PC-3 (cell line): ENCODE data around the gene TPPP. TPM values are rescaled to one million over a fixed set of nuclear protein-coding genes. Genes with fewer than 3 reads are reported as not detected.

Source experiments
- ATAC-seq: fragments of 200-7000 bp; cut with Tn5 transposase; 2 replicates; pipeline ENCODE4 v1.9.1; 2020; ENCODE audit warnings: mild to moderate bottlenecking, moderate library complexity
- BruUV-seq: library from RNA; stranded (reverse); fragments of 400-500 nt; replicated peaks from 2 replicates; lab custom pipeline; 2021; lab: Mats Ljungman, UMichigan
- CTCF ChIA-PET: fragments of 300-600 bp; sonication (Branson Sonifier 250); formaldehyde crosslinking; loops from one replicate; lab custom pipeline; 2022; ENCODE audit warnings: antibody characterized with exemption; lab: Charles Lee
- POLR2A ChIA-PET: fragments of 300-600 bp; sonication (Branson Sonifier 250); formaldehyde crosslinking; loops from one replicate; lab custom pipeline; 2022; ENCODE audit warnings: antibody characterized with exemption; ENCODE audit not compliant: unreplicated experiment; lab: Charles Lee
- DNase-seq: peaks from one replicate; pipeline ENCODE4 v3.0.0-alpha.2; 2015
- H2AFZ ChIP-seq: fragments of 300-600 bp; sonication (generic); 2 replicates; pipeline ENCODE4 v1.6.0; 2016; ENCODE audit warnings: antibody characterized with exemption, low read length
- H3F3A ChIP-seq: fragments of 300-600 bp; sonication (generic); one replicate; pipeline ENCODE4 v1.6.0; 2017; ENCODE audit warnings: antibody characterized with exemption, low read length, control low read depth, mild to moderate bottlenecking; ENCODE audit not compliant: unreplicated experiment
- H3K27ac ChIP-seq: fragments of 300-600 bp; sonication (generic); 2 replicates; pipeline ENCODE4 v1.5.1; 2016; ENCODE audit warnings: mild to moderate bottlenecking, low read length
- H3K27me3 ChIP-seq: fragments of 300-600 bp; sonication (generic); 2 replicates; pipeline ENCODE4 v1.6.1; 2016; ENCODE audit warnings: low read length, mixed read lengths
- H3K36me3 ChIP-seq: fragments of 300-600 bp; sonication (generic); 2 replicates; pipeline ENCODE4 v1.6.1; 2016; ENCODE audit warnings: low read depth, mixed run types, low read length, mixed read lengths
- H3K4me1 ChIP-seq: fragments of 300-600 bp; sonication (generic); 2 replicates; pipeline ENCODE4 v1.5.1; 2016; ENCODE audit warnings: low read length; ENCODE audit not compliant: insufficient read depth
- H3K4me2 ChIP-seq: fragments of 300-600 bp; sonication (generic); 2 replicates; pipeline ENCODE4 v1.6.0; 2016; ENCODE audit warnings: low read length
- H3K4me3 ChIP-seq: fragments of 300-600 bp; sonication (generic); 2 replicates; pipeline ENCODE4 v1.5.1; 2016; ENCODE audit warnings: mild to moderate bottlenecking, low read length, mixed read lengths
- H3K79me2 ChIP-seq: fragments of 300-600 bp; sonication (generic); 2 replicates; pipeline ENCODE4 v1.6.1; 2017; ENCODE audit warnings: low read length, mixed read lengths
- H3K9ac ChIP-seq: fragments of 300-600 bp; sonication (generic); 2 replicates; pipeline ENCODE4 v1.6.0; 2016; ENCODE audit warnings: mild to moderate bottlenecking, low read length
- H3K9me2 ChIP-seq: fragments of 300-600 bp; sonication (generic); replicated peaks from 2 replicates; pipeline ENCODE4 v1.6.1; 2016; ENCODE audit warnings: mixed run types, low read length, mixed read lengths
- H3K9me3 ChIP-seq: fragments of 300-600 bp; sonication (generic); 2 replicates; pipeline ENCODE4 v1.6.1; 2016; ENCODE audit warnings: low read length, mixed read lengths
- H4K20me1 ChIP-seq: fragments of 300-600 bp; sonication (generic); 2 replicates; pipeline ENCODE4 v1.6.1; 2016; ENCODE audit warnings: low read length, mixed read lengths
- EZH2 ChIP-seq: fragments of 300-600 bp; sonication (generic); IDR thresholded peaks from one replicate; pipeline ENCODE4 v1.6.1; 2017; ENCODE audit warnings: antibody characterized with exemption, mild to moderate bottlenecking, low read length; ENCODE audit not compliant: unreplicated experiment
- EZH2phosphoT487 ChIP-seq: fragments of 300-600 bp; sonication (generic); IDR thresholded peaks from 2 replicates; pipeline ENCODE4 v1.6.1; 2018; ENCODE audit warnings: mild to moderate bottlenecking, antibody characterized with exemption, low read length, borderline replicate concordance
- intact Hi-C: fragments of 100-400 bp; cut with micrococcal nuclease; formaldehyde crosslinking; loops from 2 replicates; pipeline ENCODE4 v1.9.0; 2023
- total RNA-seq: library from RNA; depleted of rRNA; stranded (reverse); fragments of >200 nt; gene quantifications from 2 replicates; pipeline ENCODE4 v1.2.3, GENCODE V29; 2014
- TF ChIP-seq, protein P1 (sequence below): fragments of 300-600 bp; sonication (generic); conservative IDR thresholded peaks from 2 replicates; pipeline ENCODE4 v1.5.1; 2017; ENCODE audit warnings: antibody characterized with exemption, low read depth, mild to moderate bottlenecking, low read length

The TPPP gene
- total RNA-seq, 1 experiment from 2014 or later, result 1.9 TPM

DNA sequence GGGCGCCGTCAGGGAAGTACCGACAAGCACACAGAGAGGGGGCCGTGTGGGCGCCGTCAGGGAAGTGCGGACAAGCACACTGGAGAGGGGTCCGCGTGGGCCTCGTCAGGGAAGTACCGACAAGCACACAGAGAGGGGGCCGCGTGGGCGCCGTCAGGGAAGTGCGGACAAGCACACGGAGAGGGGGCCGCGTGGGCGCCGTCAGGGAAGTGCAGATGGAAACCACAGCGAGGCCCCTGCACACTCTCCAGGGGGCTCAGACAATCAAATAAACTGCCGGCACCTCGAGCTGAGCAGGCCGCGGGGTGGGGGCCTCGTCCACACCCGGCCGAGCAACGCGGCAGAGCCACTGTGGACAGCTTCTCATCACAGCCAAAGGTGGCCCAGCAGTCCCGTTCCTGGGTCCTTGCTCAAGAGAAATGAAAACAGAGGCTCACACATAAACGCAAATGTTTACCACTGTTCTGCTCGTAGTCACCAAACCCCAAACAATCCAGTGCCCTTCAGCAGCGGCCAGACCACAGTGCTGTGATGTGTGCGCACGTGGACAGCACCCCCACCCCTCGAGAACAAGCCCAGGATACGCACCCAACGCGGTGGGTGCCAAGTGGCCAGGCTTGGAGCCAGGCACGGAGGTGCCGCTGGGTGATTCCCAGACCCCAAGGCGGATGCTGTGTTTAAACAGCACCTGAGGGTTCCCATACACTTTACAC, 24.7 kb downstream of the TPPP start:
- POLR2A ChIA-PET, result no interaction called here
- Histone ChIP-seq H3K27ac (no peak overlapping the region), H3K9me2 (no peaks in the 10 kb centered on the region), H3F3A (no peaks in the 10 kb centered on the region), H3K4me2 (no peak overlapping the region), H4K20me1 (no peaks in the 10 kb centered on the region), H2AFZ (no peak overlapping the region), H3K9ac (no peak overlapping the region), H3K79me2 (no peaks in the 10 kb centered on the region), H3K4me1 (peaks cover 24% of the 10 kb centered on the region), H3K9me3 (no peaks in the 10 kb centered on the region), H3K4me3 (no peak overlapping the region), H3K27me3 (no peaks in the 10 kb centered on the region), H3K36me3 (peaks cover 18% of the 10 kb centered on the region; the same call in 1 of the 2 replicates)
- no TSS peak for BruUV-seq
- no peak for ATAC-seq
- TF ChIP-seq EZH2, result no peak
- TF ChIP-seq EZH2phosphoT487, result no peak
- TF ChIP-seq, protein P1, sequence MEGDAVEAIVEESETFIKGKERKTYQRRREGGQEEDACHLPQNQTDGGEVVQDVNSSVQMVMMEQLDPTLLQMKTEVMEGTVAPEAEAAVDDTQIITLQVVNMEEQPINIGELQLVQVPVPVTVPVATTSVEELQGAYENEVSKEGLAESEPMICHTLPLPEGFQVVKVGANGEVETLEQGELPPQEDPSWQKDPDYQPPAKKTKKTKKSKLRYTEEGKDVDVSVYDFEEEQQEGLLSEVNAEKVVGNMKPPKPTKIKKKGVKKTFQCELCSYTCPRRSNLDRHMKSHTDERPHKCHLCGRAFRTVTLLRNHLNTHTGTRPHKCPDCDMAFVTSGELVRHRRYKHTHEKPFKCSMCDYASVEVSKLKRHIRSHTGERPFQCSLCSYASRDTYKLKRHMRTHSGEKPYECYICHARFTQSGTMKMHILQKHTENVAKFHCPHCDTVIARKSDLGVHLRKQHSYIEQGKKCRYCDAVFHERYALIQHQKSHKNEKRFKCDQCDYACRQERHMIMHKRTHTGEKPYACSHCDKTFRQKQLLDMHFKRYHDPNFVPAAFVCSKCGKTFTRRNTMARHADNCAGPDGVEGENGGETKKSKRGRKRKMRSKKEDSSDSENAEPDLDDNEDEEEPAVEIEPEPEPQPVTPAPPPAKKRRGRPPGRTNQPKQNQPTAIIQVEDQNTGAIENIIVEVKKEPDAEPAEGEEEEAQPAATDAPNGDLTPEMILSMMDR, result no peak
- intact Hi-C loops, result no loop called here
- CTCF ChIA-PET, result no interaction called here
- no peak for DNase-seq

DNA sequence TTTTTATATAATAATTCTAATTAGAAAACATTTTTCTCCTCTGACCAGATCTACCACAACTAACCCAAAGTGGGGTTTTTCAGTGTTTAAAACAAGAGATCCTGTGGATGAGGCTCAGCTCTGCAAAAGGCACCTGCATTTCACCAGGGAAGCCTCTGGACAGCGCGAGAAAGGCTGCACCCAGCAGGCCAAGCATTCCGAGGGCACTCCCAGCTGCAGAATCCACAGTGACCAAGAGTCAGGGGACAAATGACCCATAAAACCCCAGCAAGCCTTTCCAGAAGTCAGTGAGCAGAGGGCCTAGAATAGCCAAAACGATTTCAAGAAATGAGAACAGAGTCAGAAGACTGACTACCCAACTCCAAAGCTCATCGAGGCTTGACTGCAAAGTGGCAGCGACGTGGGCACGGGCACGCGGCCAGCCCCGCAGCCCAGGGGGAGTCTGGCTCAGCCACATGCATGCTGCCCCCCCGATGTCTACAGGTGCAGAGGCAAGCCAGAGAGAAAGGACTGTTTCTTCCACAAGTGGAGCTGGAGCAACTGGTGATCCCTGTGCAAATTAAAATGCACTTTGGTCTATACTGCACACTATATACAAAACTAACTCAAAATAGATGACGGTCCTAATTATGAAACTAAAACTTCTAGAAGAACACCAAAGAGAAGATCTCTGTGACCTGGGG, 26.2 kb downstream of the TPPP start:
- Histone ChIP-seq H3K27ac (no peak overlapping the region), H3K9me3 (no peaks in the 10 kb centered on the region), H3K9ac (no peak overlapping the region), H3K9me2 (no peaks in the 10 kb centered on the region), H3F3A (no peaks in the 10 kb centered on the region), H3K4me3 (no peak overlapping the region), H3K36me3 (peaks cover 22% of the 10 kb centered on the region; the same call in 1 of the 2 replicates), H3K79me2 (no peaks in the 10 kb centered on the region), H3K27me3 (no peaks in the 10 kb centered on the region), H3K4me1 (peaks cover 9% of the 10 kb centered on the region), H2AFZ (no peak overlapping the region), H3K4me2 (no peak overlapping the region), H4K20me1 (no peaks in the 10 kb centered on the region)
- ATAC-seq (no peak), DNase-seq (no peak)
- CTCF ChIA-PET, result no interaction called here
- intact Hi-C loops, result no loop called here
- TF ChIP-seq EZH2phosphoT487, result no peak
- TF ChIP-seq, protein P1, result no peak
- TF ChIP-seq EZH2, result no peak
- POLR2A ChIA-PET, result no interaction called here
- no TSS peak for BruUV-seq
